ENCODE results near the gene ADPGK. TPM values are rescaled to one million over a fixed set of nuclear protein-coding genes. Genes with fewer than 3 reads are reported as not detected.

ADPGK gene
- total RNA-seq (ENCODE audit: low replicate concordance): 43.9 and 86.1 TPM in 2 replicates

GRCh38 chr15:72783640-72784455 is at the start of gene ADPGK:
ADPGK (minus strand) TSS chr15:72783758; CDS start chr15:72783691, 67 bp downstream.
- DNase-seq (ENCODE audit: low read depth): peak; percentile 92
- H3K4me3 ChIP-seq (ENCODE audit: low read depth, low read length): peak within 1 kb of the TSS; percentile 94
- TF ChIP-seq CTCF (IDR thresholded peaks at IDR 0.05; ENCODE audit: insufficient read depth, low read length): peak; percentile 51

- peak; percentile 27 for DNase-seq (ENCODE audit: low read depth)
- H3K4me3 ChIP-seq (ENCODE audit: low read depth, low read length): no peak overlapping the region
- TF ChIP-seq CTCF (IDR thresholded peaks at IDR 0.05; ENCODE audit: insufficient read depth, low read length): no peak
Measured at GRCh38 chr15:72827226-72827625, 43.7 kb upstream of the ADPGK start.

- DNase-seq (ENCODE audit: low read depth): no peak
- TF ChIP-seq CTCF (IDR thresholded peaks at IDR 0.05; ENCODE audit: insufficient read depth, low read length): no peak
- no peak overlapping the region for H3K4me3 ChIP-seq (ENCODE audit: low read depth, low read length)
Measured at GRCh38 chr15:72826611-72827010, 43.1 kb upstream of the ADPGK start.

- H3K4me3 ChIP-seq (ENCODE audit: low read depth, low read length): no peak overlapping the region
- no peak for DNase-seq (ENCODE audit: low read depth)
- TF ChIP-seq CTCF (IDR thresholded peaks at IDR 0.05; ENCODE audit: insufficient read depth, low read length): no peak
Measured at GRCh38 chr15:72825829-72826228, 42.3 kb upstream of the ADPGK start.

GRCh38 chr15:72824781-72825180 is 41.2 kb upstream of the ADPGK start:
- H3K4me3 ChIP-seq (ENCODE audit: low read depth, low read length): no peak overlapping the region
- TF ChIP-seq CTCF (IDR thresholded peaks at IDR 0.05; ENCODE audit: insufficient read depth, low read length): no peak
- no peak for DNase-seq (ENCODE audit: low read depth)

GRCh38 chr15:72824112-72824511 is 40.6 kb upstream of the ADPGK start:
- H3K4me3 ChIP-seq (ENCODE audit: low read depth, low read length): no peak overlapping the region
- no peak for TF ChIP-seq CTCF (IDR thresholded peaks at IDR 0.05; ENCODE audit: insufficient read depth, low read length)
- no peak for DNase-seq (ENCODE audit: low read depth)

Data from fibroblast of the aortic adventitia (primary cell).